H4 (cell line): Measurements from ENCODE around the gene PYY. TPM values are rescaled to one million over a fixed set of nuclear protein-coding genes. Genes with fewer than 3 reads are reported as not detected.
"Not testable (repeated sequence)": the region's sequence is repeated elsewhere in the genome, so short reads cannot be mapped to it uniquely, and the experiment has no call there.

Source experiments
- DNase-seq: peaks from one replicate; pipeline ENCODE4 v3.0.0-alpha.2; 2015; ENCODE audit warnings: low spot score
- total RNA-seq: library from RNA; depleted of rRNA; stranded (reverse); fragments of >200 nt; shearing (Covaris generic); gene quantifications from 2 replicates; pipeline ENCODE4 v1.2.3, GENCODE V29; 2014

The PYY gene
- total RNA-seq, 1 experiment from 2014 or later, result 0.17 TPM

DNA sequence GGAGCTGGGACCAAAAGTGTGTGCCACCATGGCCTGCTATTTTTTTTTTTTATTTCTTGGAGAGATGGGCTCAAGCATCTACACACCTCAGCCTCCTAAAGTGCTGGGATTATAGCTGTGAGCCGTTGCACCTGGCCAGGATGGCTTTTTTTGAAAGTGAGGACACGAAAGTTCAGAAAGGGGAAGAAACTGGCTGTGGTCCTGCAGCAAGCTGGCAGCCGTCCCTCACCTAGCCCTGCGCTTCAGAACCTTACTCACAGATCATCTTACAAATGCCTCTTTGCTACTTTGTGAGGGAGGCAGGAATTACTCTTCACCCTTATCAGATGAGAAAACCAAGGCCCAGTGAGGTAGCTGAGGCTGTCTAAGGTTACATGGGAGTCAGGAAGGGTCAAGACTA lies 7.0 kb downstream of the PYY start:
- DNase-seq, result no peak

DNA sequence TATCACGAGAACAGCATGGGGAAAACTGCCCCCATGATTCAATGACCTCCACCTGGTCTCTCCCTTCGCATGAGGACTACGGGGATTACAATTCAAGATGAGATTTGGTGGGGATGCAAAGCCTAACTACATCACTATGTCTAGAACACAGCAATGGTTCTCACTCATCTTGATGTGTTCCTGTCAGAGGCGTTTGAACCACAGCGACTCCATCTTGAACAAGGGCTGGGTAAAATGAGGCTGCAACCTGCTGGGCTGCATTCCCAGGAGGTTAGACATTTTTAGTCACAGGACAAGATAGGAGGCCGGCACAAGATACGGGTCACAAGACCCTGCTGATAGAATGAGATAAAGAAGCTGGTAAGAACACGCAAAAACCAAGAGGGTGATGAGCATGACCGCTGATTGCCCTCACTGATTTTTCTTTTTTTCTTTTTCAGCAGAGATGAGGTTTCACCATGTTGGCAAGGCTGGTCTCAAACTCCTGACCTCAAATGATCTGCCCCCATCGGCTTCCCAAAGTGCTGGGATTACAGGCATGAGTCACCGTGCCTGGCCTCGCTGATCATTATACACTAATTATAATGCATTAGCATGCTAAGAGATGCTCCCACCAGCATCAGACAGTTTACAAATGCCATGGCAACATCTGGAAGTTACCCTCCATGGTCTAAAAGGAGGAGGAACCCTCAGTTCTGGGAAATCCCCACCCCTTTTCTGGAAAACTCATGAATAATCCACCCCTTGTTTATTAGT lies 8.5 kb downstream of the PYY start:
- peak; percentile 27 for DNase-seq

DNA sequence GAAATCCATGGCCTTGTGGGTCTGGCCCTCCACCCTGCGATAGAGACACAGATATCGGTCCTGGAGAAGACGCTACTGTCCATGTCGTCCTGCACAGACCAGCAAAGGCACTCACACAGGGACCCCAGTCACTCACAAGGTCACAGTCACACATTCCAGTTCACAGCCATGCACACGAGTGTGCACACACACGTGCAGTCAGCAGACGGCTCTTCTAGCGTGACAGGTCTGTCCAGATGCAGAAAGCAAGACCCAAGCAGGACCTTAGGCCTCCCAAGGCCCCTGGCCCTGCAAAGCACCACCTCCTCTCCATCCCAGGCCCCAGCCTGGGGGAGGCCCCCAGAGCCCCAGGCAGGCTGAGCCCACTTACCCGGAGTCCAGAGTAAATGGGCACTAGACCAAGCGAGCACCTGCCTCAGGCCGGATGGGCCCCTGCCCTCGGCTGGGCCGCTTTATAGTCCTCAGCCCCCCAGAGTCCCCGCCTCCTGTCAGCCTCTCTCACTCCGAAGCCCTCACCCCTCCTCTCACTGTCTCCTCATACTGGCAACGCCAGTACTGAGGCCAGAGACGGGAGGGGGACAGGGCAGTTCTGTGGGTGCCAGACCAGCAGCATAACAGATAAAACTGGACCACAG lies 11.6 kb downstream of the PYY start, which contains the start of gene PPY:
Gene PPY (minus strand): TSS at position 426 of the 635 bp plus-strand sequence. CDS start 822 bp downstream, outside the sequence.
- no peak for DNase-seq

DNA sequence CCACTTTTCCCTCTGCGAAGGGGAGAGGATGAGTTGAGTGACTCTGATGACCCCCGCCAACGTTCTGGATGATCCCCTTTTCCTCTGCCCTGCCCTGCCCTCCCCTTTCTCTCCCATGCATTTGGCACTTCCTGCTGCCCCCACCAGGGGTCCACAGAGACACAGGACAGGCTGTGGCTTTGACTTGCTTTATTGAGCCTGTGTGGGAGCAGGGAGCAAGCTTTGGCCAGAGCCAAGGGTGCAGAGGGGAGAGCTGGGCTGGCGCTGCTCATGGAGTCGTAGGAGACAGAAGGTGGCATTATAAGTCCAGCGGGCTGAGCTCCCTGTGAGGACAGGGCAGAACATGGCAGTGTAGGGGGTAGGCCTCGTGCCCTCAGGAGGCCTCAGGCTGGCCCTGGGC lies 13.1 kb downstream of the PYY start:
- peak; percentile 51 for DNase-seq

DNA sequence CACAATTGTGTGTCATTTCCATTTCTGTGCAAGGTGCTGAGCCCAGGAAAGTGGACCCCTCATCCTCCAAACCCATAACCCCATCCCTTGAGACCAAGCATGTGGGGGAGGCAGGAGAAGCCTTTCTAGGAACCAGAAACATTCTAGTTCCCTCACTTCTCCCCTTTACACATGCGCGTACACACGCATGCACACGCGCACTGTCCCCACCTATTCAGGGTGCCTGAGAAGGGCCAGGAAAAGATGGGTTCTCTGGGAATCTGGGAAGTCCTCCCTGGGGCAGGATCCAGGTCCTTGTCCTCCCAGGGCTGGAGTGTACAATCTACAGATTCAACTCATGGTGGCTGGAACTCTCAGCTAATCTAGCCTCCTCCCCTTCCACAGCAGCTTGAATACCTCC lies 13.9 kb downstream of the PYY start:
- DNase-seq, result no peak

DNA sequence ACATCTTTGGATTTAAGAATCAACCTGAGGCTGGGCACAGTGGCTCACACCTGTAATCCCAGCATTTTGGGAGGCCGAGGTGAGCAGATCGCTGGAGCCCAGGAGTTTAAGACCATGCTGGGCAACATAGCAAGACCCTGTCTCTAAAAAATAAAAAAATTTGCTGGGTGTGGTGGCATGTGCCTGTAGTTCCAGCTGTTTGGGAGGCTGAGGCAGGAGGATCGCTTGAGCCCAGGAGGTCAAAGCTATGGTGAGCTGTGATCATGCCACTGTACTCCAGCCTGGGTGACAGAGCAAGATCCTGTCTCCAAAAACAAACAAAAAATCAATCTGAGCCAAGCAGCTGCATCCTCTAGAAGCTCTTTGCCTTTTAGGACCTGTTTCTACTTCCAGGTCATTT lies 14.3 kb downstream of the PYY start:
- DNase-seq, result not testable (repeated sequence)

DNA sequence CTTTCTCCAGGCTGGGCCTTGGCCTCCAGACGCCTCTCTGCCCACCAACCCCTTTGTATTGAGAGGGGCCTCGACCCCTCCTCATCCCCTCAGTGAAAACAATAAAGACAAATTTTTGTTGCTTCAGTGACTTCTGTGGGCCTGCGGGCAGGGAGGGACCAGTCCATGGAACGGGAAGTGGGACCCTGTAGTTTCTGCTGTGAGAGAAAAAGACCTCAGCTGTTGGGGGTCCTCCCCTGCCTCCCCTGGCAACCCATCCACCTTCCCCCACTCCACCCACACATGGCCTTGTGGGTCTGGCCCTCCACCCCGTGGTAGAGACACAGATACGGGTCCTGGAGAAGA lies 14.9 kb downstream of the PYY start:
- no peak for DNase-seq

DNA sequence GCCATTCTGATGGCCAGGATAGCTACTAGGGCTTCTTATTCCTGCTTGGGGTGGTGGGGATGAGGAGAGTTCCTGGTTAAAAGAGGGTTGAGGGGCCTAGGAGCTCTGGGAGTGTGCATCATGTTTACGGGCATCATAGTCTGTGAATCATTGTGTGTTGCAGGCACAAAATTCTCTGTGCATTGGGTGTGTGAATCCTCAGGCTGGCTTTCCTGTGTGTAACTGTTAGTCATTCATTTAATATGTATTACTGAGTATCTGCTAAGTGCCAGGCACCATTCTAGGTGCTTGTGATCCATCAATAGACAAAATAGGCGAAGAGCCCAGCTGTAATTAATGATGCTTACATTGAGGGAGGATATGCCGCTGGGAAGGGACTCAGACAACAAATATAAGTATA lies 17.3 kb downstream of the PYY start:
- DNase-seq, result no peak

DNA sequence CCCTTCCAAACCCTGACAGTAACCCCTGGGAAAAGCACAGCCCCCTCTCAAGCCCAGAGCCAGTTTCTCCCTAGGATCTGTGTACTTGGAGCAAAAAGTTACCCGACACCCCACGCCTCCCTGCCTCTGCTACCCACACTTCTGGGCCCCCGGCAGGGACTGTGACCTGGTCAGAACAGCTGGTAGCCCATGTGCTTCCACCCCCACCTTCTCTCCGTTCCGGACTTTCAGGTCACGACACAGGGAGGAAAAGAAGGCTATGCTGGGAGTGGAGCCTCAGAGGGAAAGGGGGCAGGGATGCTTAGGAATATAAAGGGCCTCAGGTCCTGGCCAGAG lies 17.8 kb downstream of the PYY start:
- DNase-seq, result no peak

DNA sequence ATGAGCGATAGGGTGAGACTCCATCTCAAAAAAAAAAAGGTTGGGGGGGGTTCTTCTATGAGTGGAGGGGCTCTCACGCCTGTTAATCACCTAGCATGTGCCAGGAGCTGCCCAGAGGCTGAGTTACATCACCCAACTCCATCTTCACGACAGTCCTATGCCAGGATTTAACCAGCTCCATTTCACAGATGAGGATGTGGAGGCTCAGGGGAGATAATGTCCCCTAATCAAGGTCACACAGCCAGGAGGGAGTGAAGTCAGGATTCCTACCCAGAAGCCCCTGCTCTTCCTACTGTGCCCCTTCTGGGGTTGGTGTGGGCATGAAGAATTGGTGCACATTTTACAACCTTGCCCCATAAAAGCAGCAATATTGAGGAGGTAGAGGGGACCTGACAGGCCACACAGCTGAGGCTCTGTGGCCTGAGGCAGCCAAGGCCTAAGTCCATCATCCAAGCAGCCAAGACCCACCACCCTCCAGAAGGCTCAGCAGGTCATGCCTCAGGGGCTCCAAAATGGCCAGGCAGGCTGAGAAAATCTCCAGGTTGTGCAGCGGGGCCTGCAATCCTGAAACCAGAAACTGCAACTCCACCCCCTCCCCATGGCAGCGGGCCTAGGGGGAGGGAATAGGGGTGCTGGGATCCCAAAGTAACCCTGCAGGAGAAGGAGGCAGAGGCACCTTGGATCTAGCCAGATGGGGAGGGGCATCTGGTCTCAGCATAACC lies 18.4 kb downstream of the PYY start:
- no peak for DNase-seq

DNA sequence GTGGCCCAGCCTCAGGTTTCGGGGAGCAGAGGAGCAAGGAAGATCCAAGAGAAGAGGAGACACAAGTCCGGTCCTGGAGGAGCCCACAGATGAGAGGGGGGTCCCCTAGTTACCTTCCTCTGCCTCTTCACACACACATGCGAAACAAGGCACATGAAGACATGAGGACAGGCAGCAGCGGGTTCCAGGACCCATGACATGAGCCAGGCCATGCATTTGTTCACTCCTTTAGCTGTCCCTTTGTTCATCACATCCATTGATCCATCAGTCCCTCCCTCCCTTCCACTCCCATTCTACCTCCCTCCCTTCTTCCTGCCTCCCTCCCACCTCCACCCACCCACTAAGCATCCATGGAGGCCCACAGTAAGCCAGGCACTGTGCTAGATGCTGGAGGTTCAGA lies 20.8 kb downstream of the PYY start:
- DNase-seq, result no peak

DNA sequence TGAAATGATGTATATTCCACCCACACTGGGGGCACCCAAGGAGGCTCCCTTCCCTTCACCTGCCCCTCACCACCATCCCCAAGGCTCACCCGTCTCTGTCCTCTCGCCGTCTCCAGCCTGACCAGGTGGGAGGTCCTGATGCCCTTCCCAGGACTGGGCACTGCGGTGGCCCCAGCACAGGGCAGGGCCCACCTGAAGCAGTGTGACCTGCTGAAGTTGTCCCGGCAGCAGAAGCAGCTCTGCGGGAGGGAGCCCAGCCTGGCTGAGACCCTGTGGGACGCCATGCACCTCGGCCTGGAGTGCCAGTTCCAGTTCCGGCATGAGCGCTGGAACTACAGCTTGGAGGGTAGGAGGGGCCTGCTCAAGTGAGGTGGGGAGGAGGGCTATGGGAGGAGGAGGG lies 21.4 kb downstream of the PYY start:
- no peak for DNase-seq

DNA sequence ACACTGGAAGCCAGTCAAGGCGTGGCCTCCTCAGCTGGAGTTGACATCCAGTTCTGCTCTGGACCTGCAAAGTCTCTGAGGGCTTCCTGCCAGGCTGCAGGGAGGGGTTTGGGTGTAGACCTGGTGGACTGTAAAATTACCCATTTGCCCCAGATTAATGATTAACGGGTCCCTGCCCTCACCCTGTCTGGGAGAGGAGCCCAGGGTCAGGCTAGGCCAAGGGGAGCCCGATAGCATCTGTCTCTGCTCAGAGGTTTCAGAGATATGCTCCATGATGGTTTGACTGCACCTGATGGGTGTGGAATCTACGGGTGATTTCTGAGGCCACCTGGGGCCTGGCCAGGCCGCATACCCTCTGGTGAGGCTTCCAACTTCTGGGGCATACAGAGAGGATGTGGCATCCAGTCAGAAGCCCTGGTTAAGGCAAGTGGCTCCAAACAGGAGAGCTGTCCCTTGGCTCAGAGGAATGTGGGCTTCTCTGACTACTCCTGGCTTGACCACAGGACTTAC lies 22.6 kb downstream of the PYY start:
- DNase-seq, result no peak

DNA sequence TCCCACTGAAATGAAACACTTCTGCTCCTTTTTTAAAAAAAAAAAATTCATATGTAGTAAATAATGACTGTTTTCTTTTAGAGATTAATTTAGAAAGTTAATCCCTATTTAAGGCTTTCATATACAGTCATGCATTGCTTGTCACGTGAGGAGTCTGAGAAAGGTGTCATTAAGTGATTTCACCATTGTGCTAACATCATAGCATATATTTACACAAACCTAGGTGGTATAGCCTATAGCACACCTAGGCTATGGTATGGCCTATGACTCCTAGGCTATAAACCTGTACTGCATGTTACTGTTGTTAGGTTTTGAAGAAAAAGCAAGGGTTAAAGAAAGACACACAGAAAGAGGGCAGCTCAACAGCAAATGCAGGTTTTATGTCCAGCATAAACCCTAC lies 25.1 kb downstream of the PYY start:
- no peak for DNase-seq

DNA sequence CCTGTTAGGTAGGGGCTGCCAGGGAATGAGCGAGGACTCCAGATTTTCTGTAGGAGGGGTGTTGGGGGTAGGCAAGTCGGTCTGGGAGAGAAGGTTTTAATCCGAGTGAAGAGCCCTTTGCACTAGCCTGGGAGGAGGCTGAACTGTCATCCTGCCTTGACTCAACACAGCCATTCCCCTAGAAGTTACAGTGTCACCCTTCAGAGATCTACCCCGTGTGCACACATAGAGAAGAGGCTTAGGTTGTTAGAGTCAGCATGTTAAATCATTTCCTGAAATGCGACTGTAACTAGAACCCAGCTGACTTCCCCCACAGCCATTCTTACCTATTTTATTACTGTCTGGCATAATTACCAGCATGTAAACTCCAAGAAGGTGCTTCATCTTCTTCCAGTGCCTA lies 25.8 kb downstream of the PYY start:
- DNase-seq, result not testable (repeated sequence)

DNA sequence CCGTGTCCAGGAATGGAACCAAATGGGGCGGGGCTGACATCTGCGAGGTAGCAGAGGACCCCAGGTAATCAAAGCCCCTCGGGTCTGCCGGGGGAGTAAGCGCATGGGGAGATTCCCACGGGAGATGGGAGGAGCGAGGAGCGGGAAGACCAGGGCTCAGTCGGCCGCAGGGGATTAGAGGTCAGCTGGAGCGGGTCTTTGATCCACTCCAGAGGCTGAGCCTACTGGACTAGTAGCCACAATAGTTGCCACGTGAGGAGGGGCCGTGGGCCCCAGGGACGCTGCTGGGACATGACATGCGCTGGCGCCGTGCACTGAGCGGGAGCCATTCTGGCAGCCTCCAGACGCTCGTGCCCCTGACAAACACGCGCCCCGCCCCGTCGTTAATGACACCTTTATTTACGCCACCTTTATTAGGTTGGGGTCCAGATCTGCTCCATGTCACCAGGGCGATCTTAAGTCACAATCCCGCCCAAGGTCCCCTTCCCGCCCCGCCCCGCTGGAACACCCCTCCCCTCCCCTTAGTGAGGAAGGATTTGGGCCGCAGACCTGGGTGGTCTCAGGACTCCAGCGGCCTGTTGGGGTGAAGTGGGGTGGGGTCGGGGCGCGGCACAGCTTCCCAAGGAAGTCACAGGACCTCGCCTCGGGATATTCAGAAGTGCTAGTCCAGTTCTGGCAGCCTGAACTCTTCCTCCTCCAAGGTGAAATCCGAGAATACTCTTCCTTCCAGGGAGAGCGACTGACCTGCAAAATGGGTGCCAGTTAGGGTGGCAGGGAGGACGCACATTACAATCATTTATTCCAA lies 26.5 kb downstream of the PYY start:
- DNase-seq, result no peak

DNA sequence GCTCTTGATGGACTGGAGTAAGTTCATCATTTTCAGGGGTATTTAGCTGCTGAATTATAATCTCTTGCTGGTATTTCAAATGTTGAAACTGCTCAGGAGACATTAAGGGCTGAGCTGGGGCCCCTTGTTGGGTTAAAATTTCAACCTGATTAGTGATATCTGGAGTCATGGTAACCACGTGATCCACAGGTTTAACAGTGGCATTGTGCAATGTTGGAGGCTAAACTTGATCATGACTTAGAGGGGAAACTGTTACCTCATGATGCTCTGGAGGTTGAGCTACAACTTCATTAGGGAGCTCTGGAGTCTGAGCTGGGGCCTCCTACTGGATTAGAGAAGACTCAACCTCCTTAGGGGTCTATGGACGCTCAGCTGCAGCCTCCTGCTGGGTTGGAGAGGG lies 29.2 kb downstream of the PYY start:
- no peak for DNase-seq

DNA sequence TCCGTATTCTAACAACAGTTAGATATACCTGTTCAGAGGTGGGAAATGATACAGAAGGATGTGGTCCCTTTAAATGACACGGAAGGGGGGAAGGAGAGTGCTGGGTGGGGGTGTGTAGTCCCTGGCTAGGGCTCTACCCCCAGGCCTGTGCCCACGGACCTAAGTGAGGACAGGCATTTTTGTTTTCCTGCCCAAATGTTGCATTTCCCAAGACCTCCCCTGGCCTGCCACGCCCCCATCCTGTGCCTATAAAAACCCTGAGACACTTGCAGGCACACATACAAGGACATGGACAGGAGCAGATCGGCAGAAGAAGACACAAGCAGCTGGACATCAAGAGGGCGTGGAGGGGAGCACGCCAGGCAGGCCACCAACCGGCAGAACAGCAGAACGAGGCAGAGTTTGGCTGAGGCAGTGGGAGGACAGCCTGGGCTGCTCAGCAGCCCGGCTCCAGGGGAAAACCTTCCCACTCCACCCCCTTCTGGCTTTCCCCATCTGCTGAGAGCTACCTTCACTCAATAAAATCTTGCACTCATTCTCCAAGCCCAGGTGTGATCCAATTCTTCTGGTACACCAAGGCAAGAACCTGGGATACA lies 33.1 kb downstream of the PYY start:
- DNase-seq, result no peak

DNA sequence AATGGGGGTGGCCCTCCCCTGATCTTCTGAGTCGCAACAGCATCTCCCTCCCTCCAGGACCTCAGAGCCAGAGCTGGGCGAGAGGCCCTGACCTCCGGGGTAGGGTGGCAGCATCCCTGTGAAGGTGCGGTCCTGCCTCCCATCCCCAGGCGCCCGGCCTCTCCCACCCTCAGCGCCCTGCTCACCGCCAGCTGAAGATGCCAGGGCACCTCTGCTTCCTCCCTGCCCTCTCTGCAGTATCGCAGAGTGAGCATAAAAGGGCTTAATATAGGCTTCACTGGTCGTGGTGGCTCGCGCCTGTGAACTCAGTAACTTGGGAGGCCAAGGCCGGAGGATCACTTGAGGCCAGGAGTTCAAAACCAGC lies 35.7 kb downstream of the PYY start:
- DNase-seq, result no peak

DNA sequence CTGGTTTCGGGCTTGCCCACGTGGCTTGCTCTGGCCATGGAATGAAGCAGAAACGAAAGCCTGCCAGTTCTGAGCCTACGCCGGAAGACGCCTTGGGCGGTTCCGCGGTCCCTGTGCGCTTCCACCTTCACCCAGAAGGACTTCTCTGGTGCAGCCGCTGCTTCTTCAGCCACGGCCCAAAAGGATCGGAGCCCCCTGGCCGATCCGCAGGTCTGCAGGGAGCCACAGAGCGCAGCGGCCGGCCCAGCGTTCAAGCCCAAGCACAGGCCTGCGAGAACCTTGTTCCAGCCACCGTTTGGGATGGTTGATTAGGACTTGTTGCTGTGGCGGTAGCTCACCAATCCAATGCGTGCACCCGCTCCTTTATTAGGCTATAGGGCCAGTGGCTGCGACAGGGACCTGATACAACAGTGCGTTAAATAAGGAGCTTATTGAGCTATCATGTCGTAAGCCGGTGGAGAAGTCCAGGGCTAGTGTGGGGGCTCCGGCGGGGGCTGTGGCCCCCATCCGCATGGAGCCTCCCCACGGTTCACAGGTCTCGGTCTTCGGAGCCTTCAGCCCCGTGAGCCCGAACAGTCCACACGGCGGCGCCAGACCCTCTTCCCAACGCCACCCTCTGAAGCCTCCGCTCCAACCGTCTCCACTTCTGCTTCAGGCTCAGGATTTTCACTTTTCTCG lies 36.3 kb downstream of the PYY start:
- no peak for DNase-seq

DNA sequence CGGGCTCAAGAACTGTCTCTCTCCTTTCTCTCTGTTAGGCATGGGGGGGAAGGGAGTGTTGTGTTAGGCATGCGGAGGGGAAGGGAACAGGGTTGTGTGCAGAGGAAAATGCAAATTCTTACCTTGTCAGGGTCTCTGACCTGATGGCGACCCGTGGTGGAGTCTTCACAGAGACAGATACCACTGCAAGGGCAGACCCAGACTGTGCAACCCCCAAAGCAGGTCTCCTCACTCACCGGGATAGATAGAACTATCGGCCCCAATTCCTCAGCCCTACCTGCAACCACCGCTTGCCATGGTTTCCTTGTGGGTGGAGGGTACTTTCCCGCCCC lies 36.8 kb downstream of the PYY start:
- no peak for DNase-seq
